Rectal smooth muscle tissue (tissue), 1 donor: ENCODE measurements around the gene UTP11.
"Not testable (repeated sequence)": the region's sequence is repeated elsewhere in the genome, so short reads cannot be mapped to it uniquely, and the experiment has no call there.

Experiments used
- H3K27ac ChIP-seq: one replicate; pipeline ENCODE4 v1.7.0; 2013; ENCODE audit warnings: low read depth, low read length, inconsistent platforms
- H3K27me3 ChIP-seq: one replicate; pipeline ENCODE4 v1.7.0; 2013; ENCODE audit warnings: low read length; ENCODE audit not compliant: control insufficient read depth, insufficient read depth
- H3K36me3 ChIP-seq: one replicate; pipeline ENCODE4 v1.7.0; 2013; ENCODE audit warnings: low read length; ENCODE audit not compliant: control insufficient read depth, insufficient read depth
- H3K4me1 ChIP-seq: one replicate; pipeline ENCODE4 v1.7.0; 2013; ENCODE audit warnings: low read length; ENCODE audit not compliant: control insufficient read depth, insufficient read depth
- H3K4me3 ChIP-seq: one replicate; pipeline ENCODE4 v1.7.0; 2013; ENCODE audit warnings: low read length
- H3K9ac ChIP-seq: one replicate; pipeline ENCODE4 v1.7.0; 2013; ENCODE audit warnings: low read length

Gene UTP11

GRCh38 chr1:38025233-38025632 lies 12.7 kb downstream of the UTP11 start:
- no peaks in the 10 kb centered on the region for H3K27me3 ChIP-seq
- H3K4me1 ChIP-seq: peaks cover 8% of the 10 kb centered on the region
- H3K4me3 ChIP-seq: no peak overlapping the region
- H3K9ac ChIP-seq: no peak overlapping the region
- H3K36me3 ChIP-seq: peaks cover 27% of the 10 kb centered on the region
- no peak overlapping the region for H3K27ac ChIP-seq

- Histone ChIP-seq H3K27ac (no peak overlapping the region), H3K4me3 (no peak overlapping the region), H3K36me3 (peaks cover 22% of the 10 kb centered on the region), H3K4me1 (peaks cover 12% of the 10 kb centered on the region), H3K9ac (no peak overlapping the region), H3K27me3 (no peaks in the 10 kb centered on the region)
Measured at GRCh38 chr1:38025664-38026063, 13.1 kb downstream of the UTP11 start.

GRCh38 chr1:38026592-38027200 lies 14.2 kb downstream of the UTP11 start:
- Histone ChIP-seq H3K9ac (no peak overlapping the region), H3K27ac (no peak overlapping the region), H3K4me3 (no peak overlapping the region), H3K4me1 (peaks cover 12% of the 10 kb centered on the region), H3K36me3 (peaks cover 22% of the 10 kb centered on the region), H3K27me3 (no peaks in the 10 kb centered on the region)

GRCh38 chr1:38027201-38028104 lies 14.9 kb downstream of the UTP11 start:
- H3K27me3 ChIP-seq: no peaks in the 10 kb centered on the region
- no peak overlapping the region for H3K9ac ChIP-seq
- H3K4me1 ChIP-seq: peaks cover 12% of the 10 kb centered on the region
- H3K27ac ChIP-seq: no peak overlapping the region
- H3K36me3 ChIP-seq: peaks cover 21% of the 10 kb centered on the region
- H3K4me3 ChIP-seq: no peak overlapping the region

GRCh38 chr1:38028105-38028591 lies 15.6 kb downstream of the UTP11 start:
- no peak overlapping the region for H3K27ac ChIP-seq
- H3K27me3 ChIP-seq: no peaks in the 10 kb centered on the region
- peaks cover 17% of the 10 kb centered on the region for H3K36me3 ChIP-seq
- H3K9ac ChIP-seq: no peak overlapping the region
- peaks cover 12% of the 10 kb centered on the region for H3K4me1 ChIP-seq
- no peak overlapping the region for H3K4me3 ChIP-seq

GRCh38 chr1:38028671-38029070 lies 16.1 kb downstream of the UTP11 start:
- peaks cover 12% of the 10 kb centered on the region for H3K4me1 ChIP-seq
- no peak overlapping the region for H3K4me3 ChIP-seq
- no peak overlapping the region for H3K9ac ChIP-seq
- H3K27me3 ChIP-seq: no peaks in the 10 kb centered on the region
- peaks cover 17% of the 10 kb centered on the region for H3K36me3 ChIP-seq
- H3K27ac ChIP-seq: no peak overlapping the region

- no peaks in the 10 kb centered on the region for H3K27me3 ChIP-seq
- H3K4me3 ChIP-seq: no peak overlapping the region
- no peak overlapping the region for H3K27ac ChIP-seq
- H3K9ac ChIP-seq: no peak overlapping the region
- peaks cover 12% of the 10 kb centered on the region for H3K4me1 ChIP-seq
- peaks cover 14% of the 10 kb centered on the region for H3K36me3 ChIP-seq
Measured at GRCh38 chr1:38029081-38029681, 16.6 kb downstream of the UTP11 start.

- H3K4me1 ChIP-seq: peaks cover 12% of the 10 kb centered on the region
- H3K27me3 ChIP-seq: no peaks in the 10 kb centered on the region
- no peak overlapping the region for H3K27ac ChIP-seq
- H3K9ac ChIP-seq: no peak overlapping the region
- H3K4me3 ChIP-seq: no peak overlapping the region
- H3K36me3 ChIP-seq: peaks cover 11% of the 10 kb centered on the region
Measured at GRCh38 chr1:38029685-38030511, 17.4 kb downstream of the UTP11 start.

GRCh38 chr1:38030596-38031512 lies 18.3 kb downstream of the UTP11 start:
- H3K36me3 ChIP-seq: peaks cover 2% of the 10 kb centered on the region
- no peak overlapping the region for H3K27ac ChIP-seq
- no peak overlapping the region for H3K4me3 ChIP-seq
- peaks cover 12% of the 10 kb centered on the region for H3K4me1 ChIP-seq
- H3K9ac ChIP-seq: no peak overlapping the region
- no peaks in the 10 kb centered on the region for H3K27me3 ChIP-seq

- Histone ChIP-seq H3K9ac (no peak overlapping the region), H3K27me3 (no peaks in the 10 kb centered on the region), H3K4me3 (no peak overlapping the region), H3K27ac (no peak overlapping the region), H3K4me1 (peaks cover 12% of the 10 kb centered on the region), H3K36me3 (no peaks in the 10 kb centered on the region)
Measured at GRCh38 chr1:38031513-38031866, 19.0 kb downstream of the UTP11 start.

- not testable (repeated sequence) for H3K9ac ChIP-seq, H3K36me3 ChIP-seq, H3K27ac ChIP-seq, H3K4me3 ChIP-seq, H3K27me3 ChIP-seq
- peaks cover 12% of the 10 kb centered on the region for H3K4me1 ChIP-seq
Measured at GRCh38 chr1:38032992-38033391, 20.5 kb downstream of the UTP11 start.
